ENCODE data around the gene RALGDS.
"Not testable (repeated sequence)": the region's sequence is repeated elsewhere in the genome, so short reads cannot be mapped to it uniquely, and the experiment has no call there.

DNA sequence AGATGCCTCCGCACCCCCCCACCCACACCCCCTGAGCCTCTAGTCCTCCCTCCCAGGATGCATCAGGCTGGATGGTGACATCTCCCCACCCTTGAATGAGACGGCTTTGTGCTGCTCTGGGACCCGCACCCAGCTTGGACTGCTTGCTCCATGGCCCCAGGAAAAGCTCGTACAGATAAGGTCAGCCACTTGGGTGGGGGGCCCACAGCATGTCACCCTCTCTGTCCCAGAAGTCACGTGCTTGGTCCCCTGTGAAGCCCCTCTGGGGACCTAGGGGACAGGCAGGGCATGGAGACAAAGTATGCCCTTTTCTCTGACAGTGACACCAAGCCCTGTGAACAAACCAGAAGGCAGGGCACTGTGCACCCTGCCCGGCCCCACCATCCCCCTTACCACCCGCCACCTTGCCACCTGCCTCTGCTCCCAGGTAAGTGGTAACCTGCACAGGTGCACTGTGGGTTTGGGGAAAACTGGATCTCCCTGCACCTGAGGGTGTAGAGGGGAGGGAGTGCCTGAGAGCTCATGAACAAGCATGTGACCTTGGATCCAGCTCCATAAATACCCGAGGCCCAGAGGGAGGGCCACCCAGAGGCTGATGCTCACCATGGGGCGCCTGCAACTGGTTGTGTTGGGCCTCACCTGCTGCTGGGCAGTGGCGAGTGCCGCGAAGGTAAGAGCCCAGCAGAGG lies 38.9 kb downstream of the RALGDS start:
- TF ChIP-seq, protein P1, sequence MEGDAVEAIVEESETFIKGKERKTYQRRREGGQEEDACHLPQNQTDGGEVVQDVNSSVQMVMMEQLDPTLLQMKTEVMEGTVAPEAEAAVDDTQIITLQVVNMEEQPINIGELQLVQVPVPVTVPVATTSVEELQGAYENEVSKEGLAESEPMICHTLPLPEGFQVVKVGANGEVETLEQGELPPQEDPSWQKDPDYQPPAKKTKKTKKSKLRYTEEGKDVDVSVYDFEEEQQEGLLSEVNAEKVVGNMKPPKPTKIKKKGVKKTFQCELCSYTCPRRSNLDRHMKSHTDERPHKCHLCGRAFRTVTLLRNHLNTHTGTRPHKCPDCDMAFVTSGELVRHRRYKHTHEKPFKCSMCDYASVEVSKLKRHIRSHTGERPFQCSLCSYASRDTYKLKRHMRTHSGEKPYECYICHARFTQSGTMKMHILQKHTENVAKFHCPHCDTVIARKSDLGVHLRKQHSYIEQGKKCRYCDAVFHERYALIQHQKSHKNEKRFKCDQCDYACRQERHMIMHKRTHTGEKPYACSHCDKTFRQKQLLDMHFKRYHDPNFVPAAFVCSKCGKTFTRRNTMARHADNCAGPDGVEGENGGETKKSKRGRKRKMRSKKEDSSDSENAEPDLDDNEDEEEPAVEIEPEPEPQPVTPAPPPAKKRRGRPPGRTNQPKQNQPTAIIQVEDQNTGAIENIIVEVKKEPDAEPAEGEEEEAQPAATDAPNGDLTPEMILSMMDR (IDR thresholded peaks at IDR 0.05; ENCODE audit: insufficient read depth, low read length) = not testable (repeated sequence)
- not testable (repeated sequence) for TF ChIP-seq POLR2AphosphoS5, GABPA (IDR thresholded peaks at IDR 0.05; ENCODE audit: low read depth)
